Fibroblast of skin of left quadriceps (primary cell): ENCODE data around the gene IL2RA.
A peak's percentile ranks its signal among the peaks of the same experiment; 100 is the strongest.
"Not testable (repeated sequence)": the region's sequence is repeated elsewhere in the genome, so short reads cannot be mapped to it uniquely, and the experiment has no call there.

Experiments used
- DNase-seq, 2 experiments: peaks; one replicate each; pipeline ENCODE4 v3.0.0-alpha.2; 2013; ENCODE audit warnings: low read depth in 2 of 2

Gene IL2RA

GRCh38 chr10:6062101-6062771 is at the start of gene IL2RA:
TSS of gene IL2RA (minus strand) at chr10:6062367. CDS start at chr10:6062151, 216 bp downstream.
- DNase-seq = no peak

- no peak for DNase-seq
These were observed 48.0 kb upstream of the IL2RA start for GRCh38 chr10:6110136-6110535.

GRCh38 chr10:6109444-6109775 is 47.2 kb upstream of the IL2RA start:
- DNase-seq = no peak

GRCh38 chr10:6108631-6109443 is 46.7 kb upstream of the IL2RA start:
- no peak for DNase-seq

GRCh38 chr10:6108072-6108471 is 45.9 kb upstream of the IL2RA start:
- DNase-seq = no peak

- DNase-seq = not testable (repeated sequence)
These were observed 45.4 kb upstream of the IL2RA start for GRCh38 chr10:6107616-6108015.

GRCh38 chr10:6103591-6103990 is 41.4 kb upstream of the IL2RA start:
- DNase-seq = no peak

GRCh38 chr10:6102128-6102527 is 40.0 kb upstream of the IL2RA start:
- DNase-seq = no peak

GRCh38 chr10:6101181-6101580 is 39.0 kb upstream of the IL2RA start:
- no peak for DNase-seq

- DNase-seq = no peak
These were observed 38.2 kb upstream of the IL2RA start for GRCh38 chr10:6100370-6100769.

GRCh38 chr10:6098156-6098555 is 36.0 kb upstream of the IL2RA start:
- DNase-seq = no peak

- DNase-seq = no peak
These were observed 34.9 kb upstream of the IL2RA start for GRCh38 chr10:6097063-6097462.

- no peak for DNase-seq
These were observed 33.8 kb upstream of the IL2RA start for GRCh38 chr10:6095810-6096570.

GRCh38 chr10:6092731-6093130 is 30.6 kb upstream of the IL2RA start:
- DNase-seq = no peak

- no peak for DNase-seq
These were observed 29.5 kb upstream of the IL2RA start for GRCh38 chr10:6091630-6092029.

- DNase-seq = no peak
These were observed 27.4 kb upstream of the IL2RA start for GRCh38 chr10:6089334-6090219.

GRCh38 chr10:6088721-6089333 is 26.7 kb upstream of the IL2RA start, which contains the start of gene RBM17:
TSS of gene RBM17 (plus strand) at chr10:6089034. CDS start at chr10:6097066, 8,032 bp downstream.
- DNase-seq = peak; percentile 90 to 92

GRCh38 chr10:6086375-6087233 is 24.4 kb upstream of the IL2RA start:
- peak; percentile 58 to 61 for DNase-seq

GRCh38 chr10:6083523-6084475 is 21.6 kb upstream of the IL2RA start:
- no peak for DNase-seq
